OCI-LY3 (cell line): ENCODE results near the gene MRAP.

Source experiments
- CTCF ChIP-seq: fragments of 200-600, 300-600 bp; sonication (generic); IDR thresholded peaks from 2 replicates; pipeline ENCODE4 v1.5.1; 2014; ENCODE audit warnings: antibody characterized with exemption, low read length, low read depth
- EZH2phosphoT487 ChIP-seq: fragments of 200-600 bp; shearing (Covaris generic); IDR thresholded peaks from 2 replicates; pipeline ENCODE4 v1.6.1; 2018; ENCODE audit warnings: antibody characterized with exemption, mixed run types, low read depth

GRCh38 chr21:32346951-32347350 lies 48.3 kb downstream of the MRAP start:
- TF ChIP-seq CTCF: no peak
- no peak for TF ChIP-seq EZH2phosphoT487
